Fibroblast of lung (primary cell): ENCODE results near the gene PRKCA.

ENCODE experiments used
- CTCF ChIP-seq, 2 donors: IDR thresholded peaks in 1 of 2; conservative IDR thresholded peaks in 1 of 2; 1 replicate in 1 of 2; 2 replicates in 1 of 2; pipeline ENCODE4 v1.5.1; 2011 to 2012; ENCODE audit warnings: low read length in 2 of 2, control low read depth in 1 of 2, inconsistent platforms in 1 of 2, low read depth in 1 of 2, mild to moderate bottlenecking in 1 of 2
- EZH2 ChIP-seq: IDR thresholded peaks from 2 replicates; pipeline ENCODE4 v1.5.1; 2012; ENCODE audit warnings: low read length, control low read depth, mild to moderate bottlenecking; ENCODE audit errors: missing control alignments

- TF ChIP-seq EZH2 (no peak), CTCF (conservative IDR thresholded peaks at IDR 0.05 in 1 of 2, IDR thresholded peaks at IDR 0.05 in 1 of 2; ENCODE audit: low read depth in 1 of 2, low read length in 2 of 2) (no peak)
These were observed 277.1 kb downstream of the PRKCA start for GRCh38 chr17:66579556-66579955.
